Measurements from ENCODE around the gene C2orf72. TPM values are rescaled to one million over a fixed set of nuclear protein-coding genes. Genes with fewer than 3 reads are reported as not detected.

Gene C2orf72
- total RNA-seq, 1 donor from 2014 or later, result 9.9 TPM

GRCh38 chr2:231046916-231047273 lies 9.6 kb downstream of the C2orf72 start:
- Mint-ChIP-seq H3K4me1 (ENCODE audit: unreplicated experiment) (no peaks in the 10 kb centered on the region), H3K27me3 (peaks cover 31% of the 10 kb centered on the region), H3K36me3 (no peaks in the 10 kb centered on the region), H3K4me3 (no peak overlapping the region), H3K27ac (no peak overlapping the region), H3K9me3 (no peaks in the 10 kb centered on the region)
- no peak for TF ChIP-seq CTCF (conservative IDR thresholded peaks at IDR 0.05)
- DNase-seq (ENCODE audit: extremely low spot score, unreplicated experiment), result no peak

GRCh38 chr2:231047274-231047922 lies 10.1 kb downstream of the C2orf72 start:
- Mint-ChIP-seq H3K4me1 (ENCODE audit: unreplicated experiment) (peaks cover 3% of the 10 kb centered on the region), H3K27me3 (peaks cover 28% of the 10 kb centered on the region), H3K9me3 (no peaks in the 10 kb centered on the region), H3K27ac (no peak overlapping the region), H3K36me3 (no peaks in the 10 kb centered on the region), H3K4me3 (no peak overlapping the region)
- DNase-seq (ENCODE audit: extremely low spot score, unreplicated experiment), result no peak
- no peak for TF ChIP-seq CTCF (conservative IDR thresholded peaks at IDR 0.05)

GRCh38 chr2:231047923-231048915 lies 10.9 kb downstream of the C2orf72 start:
- Mint-ChIP-seq H3K9me3 (no peaks in the 10 kb centered on the region), H3K27ac (no peak overlapping the region), H3K36me3 (no peaks in the 10 kb centered on the region)

GRCh38 chr2:231049286-231050017 lies 12.1 kb downstream of the C2orf72 start:
- no peak for TF ChIP-seq CTCF (conservative IDR thresholded peaks at IDR 0.05)
- H3K4me1 Mint-ChIP-seq (ENCODE audit: unreplicated experiment), result peaks cover 9% of the 10 kb centered on the region
- H3K36me3 Mint-ChIP-seq, result no peaks in the 10 kb centered on the region
- peak overlapping the region; percentile 76 for H3K27ac Mint-ChIP-seq
- DNase-seq (ENCODE audit: extremely low spot score, unreplicated experiment), result no peak
- H3K4me3 Mint-ChIP-seq, result no peak overlapping the region
- H3K9me3 Mint-ChIP-seq, result no peaks in the 10 kb centered on the region
- peaks cover 23% of the 10 kb centered on the region for H3K27me3 Mint-ChIP-seq

More at GRCh38 chr2:231047923-231048915, 10.9 kb downstream of the C2orf72 start:
- Mint-ChIP-seq H3K27me3 (peaks cover 28% of the 10 kb centered on the region), H3K4me3 (no peak overlapping the region), H3K4me1 (ENCODE audit: unreplicated experiment) (peaks cover 9% of the 10 kb centered on the region)
- DNase-seq (ENCODE audit: extremely low spot score, unreplicated experiment), result no peak
- TF ChIP-seq CTCF (conservative IDR thresholded peaks at IDR 0.05), result no peak

- peaks cover 23% of the 10 kb centered on the region for H3K27me3 Mint-ChIP-seq
- peaks cover 9% of the 10 kb centered on the region for H3K4me1 Mint-ChIP-seq (ENCODE audit: unreplicated experiment)
- H3K27ac Mint-ChIP-seq, result peak overlapping the region; percentile 76
- no peaks in the 10 kb centered on the region for H3K9me3 Mint-ChIP-seq
- peak overlapping the region; percentile 54 for H3K4me3 Mint-ChIP-seq
- TF ChIP-seq CTCF (conservative IDR thresholded peaks at IDR 0.05), result no peak
- H3K36me3 Mint-ChIP-seq, result no peaks in the 10 kb centered on the region
- no peak for DNase-seq (ENCODE audit: extremely low spot score, unreplicated experiment)
Measured at GRCh38 chr2:231050018-231050901, 12.9 kb downstream of the C2orf72 start.
